Suppressor macrophage (primary cell): ENCODE data around the gene RBBP6.
A peak's percentile ranks its signal among the peaks of the same experiment; 100 is the strongest.
"Not testable (repeated sequence)": the region's sequence is repeated elsewhere in the genome, so short reads cannot be mapped to it uniquely, and the experiment has no call there.

Experiments
- DNase-seq, 4 experiments: peaks; one replicate each; pipeline ENCODE4 v3.0.0-alpha.2; 2020 to 2022
- total RNA-seq, 17 experiments: gene quantifications; one replicate each; lab custom pipeline; 2026; ENCODE audit warnings: mixed read lengths in 6 of 17, inconsistent platforms in 3 of 17; lab: John Stamatoyannopoulos, UW

The RBBP6 gene
- total RNA-seq, result 38.7 to 224 (median 75.2) reads per million in 17 experiments

GRCh38 chr16:24539295-24539849 is at the start of gene RBBP6:
TSS of gene RBBP6 (plus strand) at chr16:24539566. CDS start at chr16:24540627, 1,061 bp downstream.
- DNase-seq, result peak; percentile 99 to 100 (median 100)

- DNase-seq, result no peak
These were observed 48.5 kb upstream of the RBBP6 start for GRCh38 chr16:24490866-24491265.

- DNase-seq, result no peak
These were observed 47.6 kb upstream of the RBBP6 start for GRCh38 chr16:24491731-24492130.

GRCh38 chr16:24493821-24494220 is 45.5 kb upstream of the RBBP6 start:
- DNase-seq, result no peak

- DNase-seq, result not testable (repeated sequence)
These were observed 44.2 kb upstream of the RBBP6 start for GRCh38 chr16:24495207-24495606.

- no peak for DNase-seq
These were observed 41.9 kb upstream of the RBBP6 start for GRCh38 chr16:24497440-24497839.

GRCh38 chr16:24499193-24499814 is 40.1 kb upstream of the RBBP6 start:
- peak; percentile 54 to 67 (median 60) for DNase-seq

GRCh38 chr16:24504472-24505345 is 34.7 kb upstream of the RBBP6 start:
- peak; percentile 71 to 83 (median 72) for DNase-seq

GRCh38 chr16:24505959-24506358 is 33.4 kb upstream of the RBBP6 start:
- DNase-seq, result no peak

GRCh38 chr16:24507959-24508480 is 31.3 kb upstream of the RBBP6 start:
- no peak for DNase-seq

- DNase-seq, result no peak
These were observed 30.8 kb upstream of the RBBP6 start for GRCh38 chr16:24508614-24509013.

- DNase-seq, result no peak
These were observed 29.8 kb upstream of the RBBP6 start for GRCh38 chr16:24509536-24509935.

GRCh38 chr16:24511174-24511573 is 28.2 kb upstream of the RBBP6 start:
- DNase-seq, result peak in 1 of 4 experiments; percentile 11

GRCh38 chr16:24511792-24512191 is 27.6 kb upstream of the RBBP6 start:
- no peak for DNase-seq

GRCh38 chr16:24514096-24514495 is 25.3 kb upstream of the RBBP6 start:
- DNase-seq, result no peak

- no peak for DNase-seq
These were observed 24.2 kb upstream of the RBBP6 start for GRCh38 chr16:24515186-24515585.

- DNase-seq, result peak; percentile 82 to 92 (median 89)
These were observed 22.3 kb upstream of the RBBP6 start for GRCh38 chr16:24516900-24517669.

GRCh38 chr16:24518498-24518897 is 20.9 kb upstream of the RBBP6 start:
- DNase-seq, result no peak

- no peak for DNase-seq
These were observed 18.4 kb upstream of the RBBP6 start for GRCh38 chr16:24520983-24521382.

GRCh38 chr16:24522751-24523150 is 16.6 kb upstream of the RBBP6 start:
- no peak for DNase-seq

GRCh38 chr16:24523569-24523968 is 15.8 kb upstream of the RBBP6 start:
- no peak for DNase-seq
